ENCODE results near the gene ANO4. TPM values are rescaled to one million over a fixed set of nuclear protein-coding genes. Genes with fewer than 3 reads are reported as not detected.

The ANO4 gene
- total and polyA plus RNA-seq, 2 of the 8 experiments (the other 6 are each of a cell fraction or from before 2014, with no cell fraction given) = 1.1 to 3.4 TPM

DNA sequence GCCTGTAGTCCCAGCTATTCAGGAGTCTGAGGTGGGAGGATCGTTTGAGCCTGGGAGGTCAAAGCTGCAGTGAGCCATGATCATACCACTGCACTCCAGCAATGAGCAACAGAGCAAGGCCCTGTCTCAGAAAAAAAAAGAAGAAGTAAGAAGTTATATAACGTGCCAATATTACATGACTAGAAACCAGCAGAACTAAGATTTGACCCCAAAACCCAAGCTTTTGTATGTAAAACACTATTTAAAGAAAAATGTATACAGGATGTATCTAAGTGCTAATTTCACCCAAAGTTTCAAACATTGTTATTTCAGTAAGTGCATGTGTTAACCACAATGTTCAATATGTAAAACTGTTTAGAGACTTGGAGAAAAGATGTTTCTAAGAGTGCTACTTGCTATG is 320.8 kb downstream of the ANO4 start (continued):
- TF ChIP-seq SIX5 (IDR thresholded peaks at IDR 0.05; ENCODE audit: low read depth, low read length) (no peak), JUND (IDR thresholded peaks at IDR 0.05; ENCODE audit: low read length) (no peak), PHF8 (conservative IDR thresholded peaks at IDR 0.05; ENCODE audit: low read depth, low read length) (no peak), ZNF274 (IDR thresholded peaks at IDR 0.05; ENCODE audit: borderline replicate concordance, extremely low read depth, low read length) (no peak), NANOG (IDR thresholded peaks at IDR 0.05; ENCODE audit: insufficient read depth, low read depth, low read length, poor library complexity, severe bottlenecking) (no peak), RAD21 (IDR thresholded peaks at IDR 0.05 in 1 of 2, conservative IDR thresholded peaks at IDR 0.05 in 1 of 2; ENCODE audit: low read depth in 2 of 2, low read length in 2 of 2) (no peak), TEAD4 (IDR thresholded peaks at IDR 0.05; ENCODE audit: low read depth, low read length) (no peak)
- TF ChIP-seq, protein P1, sequence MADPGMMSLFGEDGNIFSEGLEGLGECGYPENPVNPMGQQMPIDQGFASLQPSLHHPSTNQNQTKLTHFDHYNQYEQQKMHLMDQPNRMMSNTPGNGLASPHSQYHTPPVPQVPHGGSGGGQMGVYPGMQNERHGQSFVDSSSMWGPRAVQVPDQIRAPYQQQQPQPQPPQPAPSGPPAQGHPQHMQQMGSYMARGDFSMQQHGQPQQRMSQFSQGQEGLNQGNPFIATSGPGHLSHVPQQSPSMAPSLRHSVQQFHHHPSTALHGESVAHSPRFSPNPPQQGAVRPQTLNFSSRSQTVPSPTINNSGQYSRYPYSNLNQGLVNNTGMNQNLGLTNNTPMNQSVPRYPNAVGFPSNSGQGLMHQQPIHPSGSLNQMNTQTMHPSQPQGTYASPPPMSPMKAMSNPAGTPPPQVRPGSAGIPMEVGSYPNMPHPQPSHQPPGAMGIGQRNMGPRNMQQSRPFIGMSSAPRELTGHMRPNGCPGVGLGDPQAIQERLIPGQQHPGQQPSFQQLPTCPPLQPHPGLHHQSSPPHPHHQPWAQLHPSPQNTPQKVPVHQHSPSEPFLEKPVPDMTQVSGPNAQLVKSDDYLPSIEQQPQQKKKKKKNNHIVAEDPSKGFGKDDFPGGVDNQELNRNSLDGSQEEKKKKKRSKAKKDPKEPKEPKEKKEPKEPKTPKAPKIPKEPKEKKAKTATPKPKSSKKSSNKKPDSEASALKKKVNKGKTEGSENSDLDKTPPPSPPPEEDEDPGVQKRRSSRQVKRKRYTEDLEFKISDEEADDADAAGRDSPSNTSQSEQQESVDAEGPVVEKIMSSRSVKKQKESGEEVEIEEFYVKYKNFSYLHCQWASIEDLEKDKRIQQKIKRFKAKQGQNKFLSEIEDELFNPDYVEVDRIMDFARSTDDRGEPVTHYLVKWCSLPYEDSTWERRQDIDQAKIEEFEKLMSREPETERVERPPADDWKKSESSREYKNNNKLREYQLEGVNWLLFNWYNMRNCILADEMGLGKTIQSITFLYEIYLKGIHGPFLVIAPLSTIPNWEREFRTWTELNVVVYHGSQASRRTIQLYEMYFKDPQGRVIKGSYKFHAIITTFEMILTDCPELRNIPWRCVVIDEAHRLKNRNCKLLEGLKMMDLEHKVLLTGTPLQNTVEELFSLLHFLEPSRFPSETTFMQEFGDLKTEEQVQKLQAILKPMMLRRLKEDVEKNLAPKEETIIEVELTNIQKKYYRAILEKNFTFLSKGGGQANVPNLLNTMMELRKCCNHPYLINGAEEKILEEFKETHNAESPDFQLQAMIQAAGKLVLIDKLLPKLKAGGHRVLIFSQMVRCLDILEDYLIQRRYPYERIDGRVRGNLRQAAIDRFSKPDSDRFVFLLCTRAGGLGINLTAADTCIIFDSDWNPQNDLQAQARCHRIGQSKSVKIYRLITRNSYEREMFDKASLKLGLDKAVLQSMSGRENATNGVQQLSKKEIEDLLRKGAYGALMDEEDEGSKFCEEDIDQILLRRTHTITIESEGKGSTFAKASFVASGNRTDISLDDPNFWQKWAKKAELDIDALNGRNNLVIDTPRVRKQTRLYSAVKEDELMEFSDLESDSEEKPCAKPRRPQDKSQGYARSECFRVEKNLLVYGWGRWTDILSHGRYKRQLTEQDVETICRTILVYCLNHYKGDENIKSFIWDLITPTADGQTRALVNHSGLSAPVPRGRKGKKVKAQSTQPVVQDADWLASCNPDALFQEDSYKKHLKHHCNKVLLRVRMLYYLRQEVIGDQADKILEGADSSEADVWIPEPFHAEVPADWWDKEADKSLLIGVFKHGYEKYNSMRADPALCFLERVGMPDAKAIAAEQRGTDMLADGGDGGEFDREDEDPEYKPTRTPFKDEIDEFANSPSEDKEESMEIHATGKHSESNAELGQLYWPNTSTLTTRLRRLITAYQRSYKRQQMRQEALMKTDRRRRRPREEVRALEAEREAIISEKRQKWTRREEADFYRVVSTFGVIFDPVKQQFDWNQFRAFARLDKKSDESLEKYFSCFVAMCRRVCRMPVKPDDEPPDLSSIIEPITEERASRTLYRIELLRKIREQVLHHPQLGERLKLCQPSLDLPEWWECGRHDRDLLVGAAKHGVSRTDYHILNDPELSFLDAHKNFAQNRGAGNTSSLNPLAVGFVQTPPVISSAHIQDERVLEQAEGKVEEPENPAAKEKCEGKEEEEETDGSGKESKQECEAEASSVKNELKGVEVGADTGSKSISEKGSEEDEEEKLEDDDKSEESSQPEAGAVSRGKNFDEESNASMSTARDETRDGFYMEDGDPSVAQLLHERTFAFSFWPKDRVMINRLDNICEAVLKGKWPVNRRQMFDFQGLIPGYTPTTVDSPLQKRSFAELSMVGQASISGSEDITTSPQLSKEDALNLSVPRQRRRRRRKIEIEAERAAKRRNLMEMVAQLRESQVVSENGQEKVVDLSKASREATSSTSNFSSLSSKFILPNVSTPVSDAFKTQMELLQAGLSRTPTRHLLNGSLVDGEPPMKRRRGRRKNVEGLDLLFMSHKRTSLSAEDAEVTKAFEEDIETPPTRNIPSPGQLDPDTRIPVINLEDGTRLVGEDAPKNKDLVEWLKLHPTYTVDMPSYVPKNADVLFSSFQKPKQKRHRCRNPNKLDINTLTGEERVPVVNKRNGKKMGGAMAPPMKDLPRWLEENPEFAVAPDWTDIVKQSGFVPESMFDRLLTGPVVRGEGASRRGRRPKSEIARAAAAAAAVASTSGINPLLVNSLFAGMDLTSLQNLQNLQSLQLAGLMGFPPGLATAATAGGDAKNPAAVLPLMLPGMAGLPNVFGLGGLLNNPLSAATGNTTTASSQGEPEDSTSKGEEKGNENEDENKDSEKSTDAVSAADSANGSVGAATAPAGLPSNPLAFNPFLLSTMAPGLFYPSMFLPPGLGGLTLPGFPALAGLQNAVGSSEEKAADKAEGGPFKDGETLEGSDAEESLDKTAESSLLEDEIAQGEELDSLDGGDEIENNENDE (IDR thresholded peaks at IDR 0.05; ENCODE audit: insufficient replicate concordance, low read length) = no peak
